Activated T-cell treated with anti-CD3 and anti-CD28 coated beads, Interleukin-2, amount 50 U/mL, for 4 hours (primary cell): ENCODE results near the gene PXK. TPM values are rescaled to one million over a fixed set of nuclear protein-coding genes. Genes with fewer than 3 reads are reported as not detected.

Experiments
- ATAC-seq, 2 donors: fragments of 200-7000 bp; cut with Tn5 transposase; one replicate each; pipeline ENCODE4 v1.10.0; 2021
- DNase-seq: peaks from one replicate; pipeline ENCODE4 v3.0.0-alpha.2; 2020
- H3K27me3 Mint-ChIP-seq: one replicate; pipeline ENCODE4 v1.8.0; 2021; ENCODE audit warnings: low read depth, mixed read lengths
- H3K36me3 Mint-ChIP-seq: one replicate; pipeline ENCODE4 v1.8.0; 2022; ENCODE audit warnings: mixed read lengths; ENCODE audit not compliant: insufficient read depth
- H3K4me1 Mint-ChIP-seq: one replicate; pipeline ENCODE4 v1.8.0; 2021; ENCODE audit warnings: low read depth, mixed read lengths
- H3K4me3 Mint-ChIP-seq: one replicate; pipeline ENCODE4 v1.8.0; 2021; ENCODE audit warnings: mild to moderate bottlenecking, moderate library complexity, mixed read lengths
- H3K9me3 Mint-ChIP-seq: one replicate; pipeline ENCODE4 v1.8.0; 2021; ENCODE audit warnings: mixed read lengths
- total RNA-seq, 3 donors: library from RNA; stranded (reverse); gene quantifications; one replicate each; pipeline ENCODE4 v1.2.1, GENCODE V29; 2021

The PXK gene
- total RNA-seq, 3 donors from 2014 or later = 30.1 to 40.2 (median 32.2) TPM

GRCh38 chr3:58305882-58306711, 26.6 kb upstream of the PXK start, which contains the start of the genes HTD2 and RPP14:
TSS of gene HTD2 (plus strand) at chr3:58306520. CDS start at chr3:58317614, 11,094 bp downstream.
TSS of gene RPP14 (plus strand) at chr3:58306245. CDS start at chr3:58310330, 4,085 bp downstream.
- ATAC-seq (peak; percentile 92 to 93), DNase-seq (peak; percentile 99)
- Mint-ChIP-seq H3K27me3 (peaks cover 13% of the 10 kb centered on the region), H3K4me3 (peak within 1 kb of the TSS; percentile 98), H3K36me3 (peaks cover 10% of the 10 kb centered on the region), H3K4me1 (peaks cover 33% of the 10 kb centered on the region), H3K9me3 (peaks cover 4% of the 10 kb centered on the region)

GRCh38 chr3:58307639-58308215, 25.0 kb upstream of the PXK start:
- no peaks in the 10 kb centered on the region for H3K9me3 Mint-ChIP-seq
- peaks cover 18% of the 10 kb centered on the region for H3K36me3 Mint-ChIP-seq
- peak overlapping the region; percentile 98 for H3K4me3 Mint-ChIP-seq
- peaks cover 35% of the 10 kb centered on the region for H3K4me1 Mint-ChIP-seq
- DNase-seq (no peak), ATAC-seq (no peak)
- H3K27me3 Mint-ChIP-seq = peaks cover 3% of the 10 kb centered on the region

DNA sequence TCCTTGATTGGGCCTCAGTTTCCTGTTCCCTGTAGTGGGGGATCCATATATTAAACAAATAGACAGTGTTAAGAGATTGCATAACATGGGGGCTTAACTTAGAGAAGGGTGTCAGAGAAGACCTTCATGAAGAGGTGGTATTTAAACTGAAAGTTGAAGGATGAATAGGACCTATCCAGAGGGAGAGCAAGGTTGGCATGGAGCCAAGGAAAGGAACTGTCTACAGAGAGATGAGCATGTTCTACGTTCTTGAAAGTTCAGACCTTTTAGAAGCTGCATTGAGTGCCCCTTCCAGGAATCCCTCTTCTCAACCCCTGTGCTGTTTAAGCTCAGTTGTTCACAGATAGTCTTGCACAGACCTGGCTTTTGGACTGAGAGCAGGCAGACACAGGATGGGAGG, 24.0 kb upstream of the PXK start:
- no peak for DNase-seq
- Mint-ChIP-seq H3K4me1 (peaks cover 37% of the 10 kb centered on the region), H3K27me3 (no peaks in the 10 kb centered on the region), H3K4me3 (peak overlapping the region; percentile 98), H3K36me3 (peaks cover 18% of the 10 kb centered on the region), H3K9me3 (no peaks in the 10 kb centered on the region)
- no peak for ATAC-seq

DNA sequence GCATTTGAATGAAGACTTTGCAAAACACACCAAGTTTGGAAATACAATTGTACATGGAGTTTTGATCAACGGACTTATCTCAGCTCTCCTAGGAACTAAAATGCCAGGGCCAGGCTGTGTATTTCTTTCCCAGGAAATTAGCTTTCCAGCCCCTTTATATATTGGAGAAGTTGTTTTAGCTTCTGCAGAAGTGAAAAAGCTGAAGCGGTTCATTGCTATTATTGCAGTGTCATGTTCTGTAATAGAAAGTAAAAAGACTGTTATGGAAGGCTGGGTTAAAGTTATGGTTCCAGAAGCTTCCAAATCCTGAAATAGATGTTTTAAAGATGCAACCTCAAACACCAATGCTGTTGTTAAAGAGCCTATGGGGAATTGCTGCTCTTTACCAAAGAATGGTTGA, 14.9 kb upstream of the PXK start:
- Mint-ChIP-seq H3K36me3 (peaks cover 28% of the 10 kb centered on the region), H3K9me3 (no peaks in the 10 kb centered on the region), H3K4me1 (peaks cover 8% of the 10 kb centered on the region), H3K4me3 (no peak overlapping the region), H3K27me3 (no peaks in the 10 kb centered on the region)
- ATAC-seq (no peak), DNase-seq (no peak)

DNA sequence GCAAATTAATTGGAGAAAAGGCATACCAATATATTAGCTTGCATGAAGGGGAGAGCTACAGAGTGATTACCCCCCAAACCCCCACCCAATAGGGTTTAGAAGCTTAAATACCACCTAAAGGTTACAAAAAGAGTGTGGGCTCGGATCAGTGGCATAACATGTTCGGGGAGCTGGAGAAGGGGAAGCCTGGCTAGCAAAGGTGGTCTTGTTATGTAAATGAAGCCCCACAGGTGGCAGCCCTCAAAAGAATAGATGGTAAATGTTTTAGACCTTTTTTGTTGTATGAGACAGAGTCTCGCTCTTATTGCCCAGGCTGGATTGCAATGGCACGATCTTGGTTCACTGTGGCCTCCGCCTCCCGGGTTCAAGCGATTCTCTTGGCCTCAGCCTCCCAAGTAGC, 10.9 kb upstream of the PXK start:
- ATAC-seq (no peak), DNase-seq (no peak)
- no peak overlapping the region for H3K4me3 Mint-ChIP-seq
- H3K9me3 Mint-ChIP-seq = no peaks in the 10 kb centered on the region
- peaks cover 14% of the 10 kb centered on the region for H3K36me3 Mint-ChIP-seq
- no peaks in the 10 kb centered on the region for H3K27me3 Mint-ChIP-seq
- H3K4me1 Mint-ChIP-seq = peaks cover 31% of the 10 kb centered on the region

DNA sequence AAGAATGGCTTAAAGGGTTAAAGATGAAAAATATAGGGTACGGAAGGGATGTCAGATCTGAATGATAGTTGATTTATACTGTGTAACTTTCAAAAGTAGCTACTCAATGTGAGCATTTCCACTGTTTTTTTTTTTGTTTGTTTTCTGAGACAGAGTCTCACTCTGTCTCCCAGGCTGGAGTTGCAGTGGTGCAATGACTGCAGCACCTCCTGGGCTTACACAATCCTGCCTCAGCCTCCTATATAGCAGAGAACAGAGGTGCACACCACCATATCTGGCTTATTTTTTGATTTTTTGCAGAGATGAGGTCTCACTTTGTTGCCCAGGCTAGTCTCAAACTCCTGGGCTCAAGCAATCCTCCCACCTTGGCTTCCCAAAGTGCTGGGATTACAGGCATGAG, 9.9 kb upstream of the PXK start:
- no peak for ATAC-seq
- H3K4me1 Mint-ChIP-seq = peaks cover 31% of the 10 kb centered on the region

DNA sequence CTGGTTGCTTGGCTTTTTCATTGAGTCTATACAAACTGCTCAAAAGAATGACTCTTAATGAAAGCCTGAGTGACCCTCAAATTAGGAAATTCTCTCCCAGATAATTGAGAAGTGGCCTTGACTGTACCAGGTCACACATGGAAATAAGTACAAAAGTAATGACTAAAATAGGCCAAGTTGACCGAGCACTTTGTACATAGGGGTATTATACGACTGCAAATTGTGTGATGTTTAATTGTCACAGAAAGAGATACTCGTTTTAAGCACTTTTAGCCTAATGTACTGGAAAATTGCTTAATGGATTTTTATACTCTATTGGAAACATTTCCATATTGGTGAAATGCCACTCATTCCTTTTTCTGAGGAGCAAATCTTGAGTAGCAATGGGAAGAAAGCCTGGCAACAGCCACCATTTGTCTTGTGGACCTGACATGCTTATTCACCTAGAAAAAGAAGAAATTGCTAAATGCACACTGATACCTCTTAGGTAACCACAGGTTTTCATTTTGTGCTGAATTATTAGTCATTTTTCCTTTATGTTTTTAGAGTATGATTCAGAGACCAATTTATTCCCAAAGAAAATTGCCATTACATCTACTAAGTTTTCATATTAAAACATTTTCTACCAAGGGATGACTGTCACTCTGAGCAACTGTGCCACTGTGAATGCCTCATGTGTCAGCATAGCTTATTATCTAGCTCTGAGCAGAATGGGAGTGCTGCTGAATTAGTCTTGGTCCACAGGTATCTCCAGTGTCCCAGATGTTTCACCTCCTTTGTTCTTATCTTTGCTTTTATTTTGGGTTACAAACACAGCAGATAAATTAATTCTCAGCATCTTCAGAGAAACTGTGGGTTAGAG, 8.9 kb upstream of the PXK start:
- DNase-seq = no peak
- peak overlapping the region; percentile 19 for H3K4me3 Mint-ChIP-seq

More for the DNA sequence above, 9.9 kb upstream of the PXK start:
- Mint-ChIP-seq H3K27me3 (no peaks in the 10 kb centered on the region), H3K9me3 (no peaks in the 10 kb centered on the region), H3K4me3 (no peak overlapping the region), H3K36me3 (peaks cover 7% of the 10 kb centered on the region)
- no peak for DNase-seq

DNA sequence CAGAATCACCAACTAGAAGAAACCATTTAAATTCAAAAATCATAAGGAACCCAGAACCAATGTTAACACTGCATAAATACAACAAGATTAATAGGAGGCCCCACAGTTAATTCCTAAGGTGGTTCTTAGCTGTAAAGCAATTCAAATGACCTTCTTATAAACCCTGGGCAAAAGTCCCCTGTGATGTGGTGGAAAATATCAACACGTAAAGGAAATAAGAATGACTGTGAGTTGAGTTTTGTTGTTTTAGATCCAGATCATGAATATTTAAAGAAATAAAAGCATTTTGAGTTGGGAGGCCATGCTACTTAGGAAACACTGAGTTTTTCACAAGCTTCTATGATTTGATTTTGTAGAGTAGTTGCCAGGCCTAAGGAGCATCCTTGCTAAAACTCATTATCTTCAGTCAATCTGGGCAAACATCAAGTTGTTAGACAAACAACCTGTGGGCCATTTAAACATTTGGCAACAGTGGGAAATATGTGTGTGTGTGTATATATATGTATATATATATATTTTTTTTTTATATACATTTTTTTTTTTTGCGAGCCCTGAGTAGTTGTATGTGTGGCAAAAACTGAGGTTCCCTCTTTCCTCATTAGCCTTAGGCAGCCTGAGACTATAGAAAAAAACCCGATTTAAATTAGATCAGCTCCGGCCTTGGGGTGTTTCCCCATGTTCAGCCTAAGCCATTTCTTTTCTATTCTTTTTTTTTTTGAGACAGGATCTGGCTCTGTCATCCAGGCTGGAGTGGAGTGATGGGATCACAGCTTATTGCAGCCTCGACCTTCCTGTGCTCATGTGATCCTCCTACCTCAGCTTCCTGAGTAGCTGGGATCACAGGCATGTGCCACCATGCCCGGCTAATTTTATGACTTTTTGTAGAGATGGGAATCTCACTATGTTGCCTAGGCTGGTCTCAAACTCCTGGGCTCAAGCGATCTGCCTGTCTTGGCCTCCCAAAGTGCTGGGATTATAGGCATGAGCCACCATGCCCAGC, 8.0 kb upstream of the PXK start:
- no peak for DNase-seq
- peak; percentile 51 to 66 for ATAC-seq
- H3K4me3 Mint-ChIP-seq = peak overlapping the region; percentile 38
- peaks cover 31% of the 10 kb centered on the region for H3K4me1 Mint-ChIP-seq
- no peaks in the 10 kb centered on the region for H3K27me3 Mint-ChIP-seq
- no peaks in the 10 kb centered on the region for H3K9me3 Mint-ChIP-seq
- H3K36me3 Mint-ChIP-seq = peaks cover 3% of the 10 kb centered on the region

More for the DNA sequence above, 8.9 kb upstream of the PXK start:
- Mint-ChIP-seq H3K9me3 (no peaks in the 10 kb centered on the region), H3K27me3 (no peaks in the 10 kb centered on the region), H3K36me3 (peaks cover 4% of the 10 kb centered on the region), H3K4me1 (peaks cover 31% of the 10 kb centered on the region)
- ATAC-seq = peak; percentile 90 to 92

- H3K4me3 Mint-ChIP-seq = no peak overlapping the region
- no peaks in the 10 kb centered on the region for H3K36me3 Mint-ChIP-seq
- DNase-seq = no peak
- peaks cover 31% of the 10 kb centered on the region for H3K4me1 Mint-ChIP-seq
- no peak for ATAC-seq
- H3K27me3 Mint-ChIP-seq = no peaks in the 10 kb centered on the region
- no peaks in the 10 kb centered on the region for H3K9me3 Mint-ChIP-seq
Observed at GRCh38 chr3:58325525-58325992, 7.1 kb upstream of the PXK start.

- Mint-ChIP-seq H3K9me3 (no peaks in the 10 kb centered on the region), H3K36me3 (no peaks in the 10 kb centered on the region), H3K4me3 (no peak overlapping the region), H3K27me3 (no peaks in the 10 kb centered on the region), H3K4me1 (peaks cover 34% of the 10 kb centered on the region)
- ATAC-seq (no peak), DNase-seq (no peak)
Observed at GRCh38 chr3:58326267-58326900, 6.3 kb upstream of the PXK start.

GRCh38 chr3:58329150-58329921, 3.4 kb upstream of the PXK start:
- Mint-ChIP-seq H3K36me3 (no peaks in the 10 kb centered on the region), H3K9me3 (no peaks in the 10 kb centered on the region), H3K27me3 (no peaks in the 10 kb centered on the region), H3K4me3 (no peak overlapping the region), H3K4me1 (peaks cover 35% of the 10 kb centered on the region)
- no peak for ATAC-seq
- DNase-seq = no peak

DNA sequence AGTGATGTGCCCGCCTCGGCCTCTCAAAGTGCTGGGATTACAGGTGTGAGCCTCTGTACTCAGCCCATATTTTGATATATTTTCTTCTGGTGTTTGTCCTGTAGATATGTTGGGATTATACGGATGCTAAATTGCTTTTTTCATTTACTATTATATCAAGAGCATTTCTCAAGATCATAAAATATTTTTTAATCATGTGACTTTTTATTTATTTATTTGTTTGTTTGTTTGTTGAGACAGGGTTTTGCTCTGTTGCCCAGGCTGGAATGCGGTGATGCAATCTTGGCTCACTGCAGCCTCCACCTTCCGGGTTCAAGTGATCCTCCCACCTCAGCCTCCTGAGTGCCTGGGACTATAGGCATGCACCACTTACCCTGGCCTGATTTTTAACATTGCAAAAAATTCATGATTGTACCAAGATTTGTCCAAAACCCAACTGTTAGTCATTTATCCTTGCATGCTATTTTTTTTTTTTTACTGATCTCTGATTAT, 2.7 kb upstream of the PXK start:
- ATAC-seq (no peak), DNase-seq (no peak)
- Mint-ChIP-seq H3K9me3 (no peaks in the 10 kb centered on the region), H3K36me3 (no peaks in the 10 kb centered on the region), H3K27me3 (no peaks in the 10 kb centered on the region), H3K4me3 (no peak overlapping the region), H3K4me1 (peaks cover 35% of the 10 kb centered on the region)
